Trophoblast cell (in vitro differentiated cells and primary cell): ENCODE results near the gene EDDM13.
"Not testable (repeated sequence)": the region's sequence is repeated elsewhere in the genome, so short reads cannot be mapped to it uniquely, and the experiment has no call there.

Experiments used
- DNase-seq, 2 donors: peaks; one replicate each; pipeline ENCODE4 v3.0.0-alpha.2; 2016
- H2AFZ ChIP-seq: 2 replicates; pipeline ENCODE4 v1.6.1; 2013; ENCODE audit warnings: low read length, moderate library complexity, mild to moderate bottlenecking; ENCODE audit not compliant: insufficient read depth, poor library complexity
- H2AK5ac ChIP-seq: 2 replicates; pipeline ENCODE4 v1.6.1; 2013; ENCODE audit warnings: mild to moderate bottlenecking, low read length
- H2BK120ac ChIP-seq: 2 replicates; pipeline ENCODE4 v1.6.1; 2013; ENCODE audit warnings: low read length, mild to moderate bottlenecking, moderate library complexity; ENCODE audit not compliant: insufficient read depth, poor library complexity
- H2BK12ac ChIP-seq: 2 replicates; pipeline ENCODE4 v1.6.1; 2013; ENCODE audit warnings: mild to moderate bottlenecking, low read length, moderate library complexity
- H2BK5ac ChIP-seq: 2 replicates; pipeline ENCODE4 v1.6.1; 2013; ENCODE audit warnings: low read length, low read depth, moderate library complexity, mild to moderate bottlenecking; ENCODE audit not compliant: poor library complexity
- H3K14ac ChIP-seq: 2 replicates; pipeline ENCODE4 v1.6.1; 2013; ENCODE audit warnings: mild to moderate bottlenecking, low read length
- H3K18ac ChIP-seq: 2 replicates; pipeline ENCODE4 v1.6.1; 2013; ENCODE audit warnings: mild to moderate bottlenecking, low read length
- H3K23ac ChIP-seq: 2 replicates; pipeline ENCODE4 v1.6.1; 2013; ENCODE audit warnings: low read length
- H3K27ac ChIP-seq: 2 replicates; pipeline ENCODE4 v1.5.1; 2013; ENCODE audit warnings: low read depth, mild to moderate bottlenecking, inconsistent platforms, low read length, moderate library complexity
- H3K27me3 ChIP-seq: 2 replicates; pipeline ENCODE4 v1.6.1; 2013; ENCODE audit warnings: inconsistent platforms, mild to moderate bottlenecking, low read length, moderate library complexity; ENCODE audit not compliant: insufficient read depth
- H3K36me3 ChIP-seq, 2 experiments: 1 replicate in 1 of 2; 2 replicates in 1 of 2; pipeline ENCODE4 v1.6.1; 2013; ENCODE audit warnings: low read length in 2 of 2, mild to moderate bottlenecking in 2 of 2, moderate library complexity in 1 of 2; ENCODE audit not compliant: insufficient read depth in 2 of 2, control insufficient read depth in 1 of 2
- H3K4ac ChIP-seq: 2 replicates; pipeline ENCODE4 v1.6.1; 2013; ENCODE audit warnings: low read depth, mild to moderate bottlenecking, low read length, moderate library complexity
- H3K4me1 ChIP-seq, 2 experiments: 1 replicate in 1 of 2; 2 replicates in 1 of 2; pipeline ENCODE4 v1.6.1; 2013; ENCODE audit warnings: low read length in 2 of 2, mild to moderate bottlenecking in 2 of 2, moderate library complexity in 1 of 2; ENCODE audit not compliant: insufficient read depth in 2 of 2, control insufficient read depth in 1 of 2
- H3K4me2 ChIP-seq: 2 replicates; pipeline ENCODE4 v1.6.1; 2013; ENCODE audit warnings: inconsistent platforms, mild to moderate bottlenecking, low read length, moderate library complexity
- H3K4me3 ChIP-seq: 2 replicates; pipeline ENCODE4 v1.5.1; 2013; ENCODE audit warnings: mild to moderate bottlenecking, low read depth, low read length, inconsistent platforms
- H3K79me1 ChIP-seq: one replicate; pipeline ENCODE4 v1.6.1; 2013; ENCODE audit warnings: low read length
- H3K79me2 ChIP-seq: 2 replicates; pipeline ENCODE4 v1.6.1; 2013; ENCODE audit warnings: low read length, mild to moderate bottlenecking; ENCODE audit not compliant: control insufficient read depth, insufficient read depth, poor library complexity
- H3K9ac ChIP-seq: 2 replicates; pipeline ENCODE4 v1.6.1; 2013; ENCODE audit warnings: mild to moderate bottlenecking, low read length
- H3K9me3 ChIP-seq: 2 replicates; pipeline ENCODE4 v1.6.1; 2013; ENCODE audit warnings: low read depth, mild to moderate bottlenecking, control low read depth, inconsistent platforms, low read length; ENCODE audit not compliant: insufficient read depth
- H4K12ac ChIP-seq: 2 replicates; pipeline ENCODE4 v1.6.1; 2013; ENCODE audit warnings: low read depth, mild to moderate bottlenecking, low read length, moderate library complexity
- H4K8ac ChIP-seq: 2 replicates; pipeline ENCODE4 v1.6.1; 2013; ENCODE audit warnings: low read depth, mild to moderate bottlenecking, low read length, moderate library complexity
- H4K91ac ChIP-seq: one replicate; pipeline ENCODE4 v1.6.1; 2013; ENCODE audit warnings: low read depth, mild to moderate bottlenecking, low read length, moderate library complexity
- WGBS: extraction: QIAGEN DNeasy Blood & Tissue Kit; methylation state at CpG from one replicate; pipeline ENCODE4 v1.1.7; 2013; ENCODE audit warnings: missing lambda C conversion rate; ENCODE audit not compliant: insufficient read length, insufficient coverage; ENCODE audit errors: extremely low coverage; 5-methylcytosine and 5-hydroxymethylcytosine counted together

The EDDM13 gene

DNA sequence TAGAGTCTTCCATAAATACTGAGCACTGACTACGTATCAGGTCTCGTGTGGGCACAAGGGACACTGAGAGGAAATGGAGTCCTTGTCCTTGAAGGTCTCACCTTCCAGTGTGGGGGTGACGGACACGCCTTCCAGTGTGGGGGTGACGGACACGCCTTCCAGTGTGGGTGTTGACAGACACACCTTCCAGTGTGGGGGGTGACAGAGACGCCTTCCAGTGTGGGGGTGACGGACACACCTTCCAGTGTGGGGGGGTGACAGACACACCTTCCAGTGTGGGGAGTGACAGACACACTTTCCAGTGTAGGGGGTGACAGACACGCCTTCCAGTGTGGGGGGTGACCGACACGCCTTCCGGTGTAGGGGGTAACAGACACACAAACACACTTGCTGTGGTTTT is 14.3 kb upstream of the EDDM13 start:
- no peaks in the 10 kb centered on the region for H3K36me3 ChIP-seq
- no peak overlapping the region for H3K14ac ChIP-seq
- H3K27me3 ChIP-seq = no peaks in the 10 kb centered on the region
- H2BK120ac ChIP-seq = no peak overlapping the region
- no peaks in the 10 kb centered on the region for H3K9me3 ChIP-seq
- H3K27ac ChIP-seq = no peak overlapping the region
- H4K91ac ChIP-seq = no peak overlapping the region
- H3K79me2 ChIP-seq = no peaks in the 10 kb centered on the region
- no peak overlapping the region for H4K8ac ChIP-seq
- H3K4ac ChIP-seq = no peak overlapping the region
- no peak overlapping the region for H3K23ac ChIP-seq
- no peak overlapping the region for H2BK12ac ChIP-seq
- H2AK5ac ChIP-seq = no peak overlapping the region
- no peak overlapping the region for H4K12ac ChIP-seq
- H3K9ac ChIP-seq = no peak overlapping the region
- H3K4me2 ChIP-seq = no peak overlapping the region
- no peak overlapping the region for H2BK5ac ChIP-seq
- WGBS = no CpG with 5 or more reads among the region's 12 CpGs
- H3K79me1 ChIP-seq = no peaks in the 10 kb centered on the region
- no peak overlapping the region for H2AFZ ChIP-seq
- H3K4me3 ChIP-seq = no peak overlapping the region
- H3K18ac ChIP-seq = no peak overlapping the region
- no peaks in the 10 kb centered on the region for H3K4me1 ChIP-seq
- DNase-seq = no peak

- Histone ChIP-seq H3K79me1 (no peaks in the 10 kb centered on the region), H2BK12ac (no peak overlapping the region), H3K14ac (no peak overlapping the region), H3K4me2 (no peak overlapping the region), H3K79me2 (no peaks in the 10 kb centered on the region), H3K9me3 (no peaks in the 10 kb centered on the region), H4K91ac (no peak overlapping the region), H3K23ac (no peak overlapping the region), H3K4me3 (no peak overlapping the region), H3K4ac (no peak overlapping the region), H3K18ac (no peak overlapping the region), H2BK5ac (no peak overlapping the region), H3K27ac (no peak overlapping the region), H2AFZ (no peak overlapping the region), H3K36me3 (no peaks in the 10 kb centered on the region), H4K8ac (no peak overlapping the region), H3K4me1 (no peaks in the 10 kb centered on the region), H3K27me3 (no peaks in the 10 kb centered on the region), H4K12ac (no peak overlapping the region), H2BK120ac (no peak overlapping the region), H3K9ac (no peak overlapping the region), H2AK5ac (no peak overlapping the region)
- DNase-seq = no peak
These were observed 11.4 kb upstream of the EDDM13 start for GRCh38 chr19:56261145-56261544.

GRCh38 chr19:56261932-56262331 is 10.6 kb upstream of the EDDM13 start:
- H3K79me2 ChIP-seq, H2BK12ac ChIP-seq, H3K4me2 ChIP-seq, DNase-seq, H2BK120ac ChIP-seq, H2BK5ac ChIP-seq, H3K4me3 ChIP-seq, H3K4ac ChIP-seq, H3K18ac ChIP-seq, H3K9me3 ChIP-seq, H3K79me1 ChIP-seq, H3K14ac ChIP-seq, H3K23ac ChIP-seq, H3K9ac ChIP-seq, H2AK5ac ChIP-seq, H4K12ac ChIP-seq, H3K27ac ChIP-seq, H4K8ac ChIP-seq, H3K27me3 ChIP-seq, H4K91ac ChIP-seq, H2AFZ ChIP-seq, H3K36me3 ChIP-seq, H3K4me1 ChIP-seq: not testable (repeated sequence)
- WGBS = no CpG with 5 or more reads among the region's 6 CpGs

GRCh38 chr19:56263319-56263718 is 9.2 kb upstream of the EDDM13 start:
- Histone ChIP-seq H3K4me3 (no peak overlapping the region), H4K12ac (no peak overlapping the region), H3K4me2 (no peak overlapping the region), H2BK12ac (no peak overlapping the region), H3K79me1 (no peaks in the 10 kb centered on the region), H3K9me3 (no peaks in the 10 kb centered on the region), H3K4ac (no peak overlapping the region), H2AFZ (no peak overlapping the region), H2BK5ac (no peak overlapping the region), H3K79me2 (no peaks in the 10 kb centered on the region), H3K4me1 (no peaks in the 10 kb centered on the region), H2BK120ac (no peak overlapping the region), H3K27ac (no peak overlapping the region), H3K36me3 (no peaks in the 10 kb centered on the region), H2AK5ac (no peak overlapping the region), H3K23ac (no peak overlapping the region), H3K9ac (no peak overlapping the region), H3K27me3 (no peaks in the 10 kb centered on the region), H3K14ac (no peak overlapping the region), H4K8ac (no peak overlapping the region), H3K18ac (no peak overlapping the region), H4K91ac (no peak overlapping the region)
- no peak for DNase-seq
- no CpG with 5 or more reads among the region's 5 CpGs for WGBS

DNA sequence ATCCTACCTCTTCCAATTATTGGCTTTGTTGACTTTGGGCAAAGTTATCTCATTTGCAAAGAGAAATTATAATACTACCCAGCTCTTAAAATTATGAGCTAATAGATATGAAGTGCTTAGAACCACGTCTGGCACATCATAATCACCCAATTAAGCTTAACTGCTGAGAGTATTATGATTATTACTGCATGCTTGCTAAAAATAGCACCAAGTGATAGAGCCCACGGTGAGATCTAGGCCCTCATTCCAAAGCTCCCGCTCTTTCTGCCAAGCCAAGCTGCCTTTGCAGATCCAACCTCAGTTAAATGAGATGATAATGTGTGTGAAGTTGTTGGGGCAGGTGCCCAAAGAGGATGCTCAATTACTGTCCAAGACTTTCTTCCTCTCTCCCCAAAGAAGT is 6.5 kb upstream of the EDDM13 start:
- Histone ChIP-seq H3K14ac (no peak overlapping the region), H2BK120ac (no peak overlapping the region), H4K8ac (no peak overlapping the region), H2BK5ac (no peak overlapping the region), H3K36me3 (no peaks in the 10 kb centered on the region), H3K9me3 (no peaks in the 10 kb centered on the region), H2BK12ac (no peak overlapping the region), H3K23ac (no peak overlapping the region), H3K4ac (no peak overlapping the region), H3K79me1 (no peaks in the 10 kb centered on the region), H3K27ac (no peak overlapping the region), H3K79me2 (no peaks in the 10 kb centered on the region), H3K27me3 (no peaks in the 10 kb centered on the region), H4K91ac (no peak overlapping the region), H2AK5ac (no peak overlapping the region), H3K18ac (no peak overlapping the region), H3K4me1 (no peaks in the 10 kb centered on the region), H2AFZ (no peak overlapping the region), H3K4me3 (no peak overlapping the region), H4K12ac (no peak overlapping the region), H3K4me2 (no peak overlapping the region), H3K9ac (no peak overlapping the region)
- DNase-seq = no peak
- no CpG with 5 or more reads among the region's 3 CpGs for WGBS
